Cardiac septum (tissue), 1 donor: ENCODE results near the gene MGAT5B. TPM values are rescaled to one million over a fixed set of nuclear protein-coding genes. Genes with fewer than 3 reads are reported as not detected.

Source experiments
- DNase-seq: peaks from one replicate; pipeline ENCODE4 v3.0.0-alpha.2; 2020; ENCODE audit warnings: low spot score
- intact Hi-C: fragments of 100-400 bp; cut with DNase I; formaldehyde crosslinking; loops from one replicate; pipeline ENCODE4 v1.14.0; 2022
- total RNA-seq: library from RNA; stranded (reverse); fragmentation: NEBNext Ultra II Directional; extraction: Animal tissue kit (Norgen Biotek cat#: 25700); gene quantifications from one replicate; pipeline ENCODE4 v1.2.1, GENCODE V29; 2021
- donor health status: DM: no; HTN: no; CAD: no.

MGAT5B gene
- total RNA-seq, 1 donor from 2014 or later, result 0.13 TPM

DNA sequence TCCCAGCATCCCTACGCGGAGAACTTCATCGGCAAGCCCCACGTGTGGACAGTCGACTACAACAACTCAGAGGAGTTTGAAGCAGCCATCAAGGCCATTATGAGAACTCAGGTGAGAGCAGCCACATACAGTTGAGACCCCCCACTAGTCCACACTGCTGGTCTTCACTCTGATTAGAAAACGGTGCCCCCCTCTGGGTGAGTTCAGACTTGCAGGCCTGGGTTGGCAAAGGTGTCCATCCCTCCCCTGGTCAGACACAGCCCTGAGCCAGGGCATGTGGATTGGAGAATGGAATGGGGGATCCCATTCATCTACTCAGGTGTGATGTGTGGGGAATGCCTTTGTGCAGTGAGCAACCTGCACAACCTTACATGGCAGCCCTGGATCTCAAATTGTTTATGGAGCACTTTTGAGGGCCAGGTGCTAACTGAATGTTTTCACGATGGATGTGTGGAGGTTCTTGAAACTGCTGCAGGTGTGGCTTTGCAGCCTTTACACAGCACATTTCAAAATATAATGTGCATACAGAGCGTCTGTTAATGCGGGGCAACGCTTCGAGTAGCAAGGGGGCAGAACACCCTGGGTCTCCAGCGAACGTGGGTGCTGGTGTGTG is 72.6 kb downstream of the MGAT5B start:
- intact Hi-C loops, result no loop called here
- no peak for DNase-seq

DNA sequence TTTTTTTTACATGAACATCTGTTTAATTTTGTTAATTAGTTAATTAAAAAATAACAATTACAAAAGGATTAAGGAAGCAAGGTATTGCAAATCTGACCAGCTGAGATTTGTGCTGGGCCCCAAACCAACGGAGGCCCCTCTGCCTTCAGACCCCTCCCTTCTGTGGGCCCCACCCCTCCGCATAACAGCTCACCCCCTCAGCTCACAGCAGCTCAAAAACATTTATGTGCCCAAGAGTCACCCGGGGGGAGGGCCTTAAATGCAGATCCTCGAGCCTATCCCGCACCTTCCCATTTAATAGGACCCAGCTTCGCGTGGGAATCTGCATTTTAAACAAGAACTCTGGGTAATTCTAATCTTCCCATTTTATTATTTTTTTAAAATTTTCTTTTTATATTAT is 75.0 kb downstream of the MGAT5B start:
- intact Hi-C loops, result no loop called here
- DNase-seq, result no peak

GRCh38 chr17:76943781-76944213 is 75.6 kb downstream of the MGAT5B start:
- intact Hi-C loops, result no loop called here
- no peak for DNase-seq

GRCh38 chr17:76944477-76944876 is 76.3 kb downstream of the MGAT5B start:
- intact Hi-C loops, result no loop called here
- no peak for DNase-seq

DNA sequence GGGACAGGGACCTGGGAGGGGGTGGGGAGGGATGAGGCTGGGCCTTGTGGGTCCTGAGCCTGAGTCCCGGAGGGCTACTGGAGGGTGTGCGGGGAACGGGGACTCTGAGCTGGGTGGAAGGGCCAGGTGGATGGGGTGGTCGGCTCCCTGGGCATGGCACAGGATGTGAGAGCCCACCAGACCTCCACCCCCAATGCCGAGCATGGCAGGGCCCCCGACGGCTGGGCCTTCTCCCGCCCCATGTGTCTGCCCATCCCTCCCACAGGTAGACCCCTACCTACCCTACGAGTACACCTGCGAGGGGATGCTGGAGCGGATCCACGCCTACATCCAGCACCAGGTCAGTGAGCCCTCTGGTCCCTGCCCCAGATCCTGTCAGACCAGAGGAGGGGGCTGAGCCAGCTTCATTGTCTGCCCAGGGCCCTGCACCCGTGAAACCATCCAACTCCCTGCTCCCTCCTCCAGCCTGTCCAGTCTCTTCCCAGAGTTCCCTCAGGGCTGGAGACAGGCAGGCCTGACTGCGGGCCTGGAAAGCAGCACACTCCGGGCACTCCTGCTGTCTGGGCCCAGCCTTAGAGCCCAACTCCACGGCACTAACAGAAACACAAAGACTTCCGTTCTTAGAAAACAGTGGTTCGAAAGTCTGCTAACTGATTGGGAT is 78.0 kb downstream of the MGAT5B start:
- intact Hi-C loops, result no loop called here
- no peak for DNase-seq

DNA sequence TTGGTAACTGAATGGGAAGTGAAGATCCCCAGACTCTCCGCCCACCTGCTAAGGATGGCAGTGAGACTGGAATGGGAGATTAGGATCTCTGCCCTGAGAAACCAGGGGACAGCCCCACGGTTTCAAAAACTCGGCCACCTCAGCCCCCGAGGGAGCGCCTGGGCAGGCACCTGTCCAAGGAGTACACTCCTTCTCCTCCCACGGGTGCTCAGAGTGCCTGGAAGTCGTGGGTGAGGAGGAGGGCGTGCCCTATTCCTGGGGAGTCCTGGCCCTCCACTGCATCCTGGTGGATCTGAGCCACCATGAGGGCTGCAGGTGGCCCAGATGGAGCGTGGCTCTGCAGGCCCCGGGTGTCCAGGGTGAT is 78.5 kb downstream of the MGAT5B start:
- DNase-seq, result no peak
- intact Hi-C loops, result no loop called here

GRCh38 chr17:76947309-76947708 is 79.1 kb downstream of the MGAT5B start:
- DNase-seq, result no peak
- intact Hi-C loops, result no loop called here

DNA sequence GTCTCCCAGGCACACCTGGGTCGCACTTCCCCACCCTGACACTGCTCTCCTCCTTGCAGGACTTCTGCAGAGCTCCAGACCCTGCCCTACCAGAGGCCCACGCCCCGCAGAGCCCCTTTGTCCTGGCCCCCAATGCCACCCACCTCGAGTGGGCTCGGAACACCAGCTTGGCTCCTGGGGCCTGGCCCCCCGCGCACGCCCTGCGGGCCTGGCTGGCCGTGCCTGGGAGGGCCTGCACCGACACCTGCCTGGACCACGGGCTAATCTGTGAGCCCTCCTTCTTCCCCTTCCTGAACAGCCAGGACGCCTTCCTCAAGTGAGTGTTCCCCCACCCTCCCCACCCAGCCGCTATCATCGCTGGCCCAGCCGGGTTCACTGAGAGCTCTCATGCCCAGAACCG is 79.6 kb downstream of the MGAT5B start:
- intact Hi-C loops, result no loop called here
- no peak for DNase-seq

DNA sequence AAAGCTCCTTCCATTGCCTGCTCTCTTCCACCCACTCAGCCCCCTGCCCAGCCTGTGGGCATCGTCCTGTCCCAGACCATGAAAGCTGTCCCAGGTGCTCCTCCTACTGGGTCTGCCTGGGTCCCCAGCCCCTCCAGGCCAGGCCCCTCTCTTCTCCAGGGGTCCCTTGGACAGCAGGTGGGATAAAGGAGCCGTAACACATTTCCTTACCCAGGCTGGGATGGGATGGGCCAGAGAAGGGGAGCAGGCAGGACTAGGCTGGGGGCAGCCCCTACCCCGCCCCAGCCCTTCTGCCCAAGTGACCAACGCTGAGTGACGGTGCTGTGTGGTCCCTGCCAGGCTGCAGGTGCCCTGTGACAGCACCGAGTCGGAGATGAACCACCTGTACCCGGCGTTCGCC is 80.1 kb downstream of the MGAT5B start:
- intact Hi-C loops, result no loop called here

DNA sequence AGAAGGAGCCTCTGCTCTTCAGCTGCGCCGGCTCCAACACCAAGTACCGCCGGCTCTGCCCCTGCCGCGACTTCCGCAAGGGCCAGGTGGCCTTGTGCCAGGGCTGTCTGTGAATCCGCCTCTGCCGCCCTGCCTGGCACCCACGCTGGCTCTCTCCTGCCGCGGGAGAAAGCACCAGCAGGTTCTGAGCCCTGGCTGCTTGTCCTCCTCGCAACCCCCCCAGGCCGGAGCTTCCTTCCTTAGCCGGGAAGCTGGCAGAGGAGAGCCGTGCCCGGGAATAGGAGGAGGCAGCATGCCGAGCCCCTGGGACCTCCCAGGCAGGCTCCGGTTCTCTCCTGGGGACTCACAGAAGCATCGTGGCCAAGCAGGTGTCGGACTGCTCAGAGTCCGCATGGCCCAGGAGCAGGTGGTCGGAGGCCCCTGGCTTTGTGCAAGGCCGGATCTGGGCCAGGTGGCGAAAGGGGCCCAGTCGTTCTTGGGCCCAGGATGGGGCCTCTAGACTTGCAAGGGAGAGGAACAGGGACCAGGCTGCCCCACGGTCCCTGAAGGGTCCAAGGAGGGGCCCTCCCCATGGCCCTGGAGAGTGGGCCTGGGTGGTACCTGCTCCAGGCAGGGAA is 80.6 kb downstream of the MGAT5B start:
- intact Hi-C loops, result no loop called here
- no peak for DNase-seq

More for the DNA sequence above, 80.1 kb downstream of the MGAT5B start:
- DNase-seq, result no peak

DNA sequence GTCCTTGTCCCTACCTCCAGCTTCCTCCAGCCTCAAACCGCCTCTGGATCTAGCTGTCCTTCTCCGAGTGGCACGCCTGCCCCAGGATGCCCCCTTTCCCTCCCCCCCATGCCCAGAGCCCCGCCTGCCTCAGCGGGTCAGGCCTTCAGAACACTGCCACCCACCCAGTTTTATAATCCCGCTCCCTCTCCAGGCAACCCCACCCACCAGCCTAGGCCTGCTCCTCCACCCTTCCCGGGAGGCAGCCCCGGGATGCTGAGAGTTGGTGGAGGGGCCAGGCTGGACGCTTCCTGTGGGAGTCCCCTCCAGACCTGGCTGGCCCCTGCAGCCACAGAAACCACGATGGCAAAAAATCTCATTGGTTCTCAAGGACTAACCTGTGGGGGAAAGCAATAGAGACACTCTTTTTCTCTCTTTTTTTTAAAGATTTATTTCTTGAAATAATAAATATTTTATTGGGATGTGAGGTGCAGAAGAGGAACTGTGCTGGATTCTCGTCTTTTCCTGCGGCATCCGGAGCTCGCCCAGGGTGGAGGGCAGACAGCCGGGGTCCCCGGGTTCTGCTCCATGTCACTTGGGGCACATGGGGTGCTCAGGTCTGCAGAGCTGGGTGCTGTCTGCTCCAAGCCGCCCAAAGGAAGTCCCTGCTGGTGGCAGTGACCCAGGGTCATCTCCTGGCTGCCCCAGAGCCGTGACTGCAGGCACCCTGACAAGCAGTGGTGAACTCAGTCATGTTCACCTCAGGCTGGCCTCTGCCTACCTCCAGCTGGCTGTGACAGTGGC is 81.9 kb downstream of the MGAT5B start:
- intact Hi-C loops, result no loop called here
- no peak for DNase-seq

DNA sequence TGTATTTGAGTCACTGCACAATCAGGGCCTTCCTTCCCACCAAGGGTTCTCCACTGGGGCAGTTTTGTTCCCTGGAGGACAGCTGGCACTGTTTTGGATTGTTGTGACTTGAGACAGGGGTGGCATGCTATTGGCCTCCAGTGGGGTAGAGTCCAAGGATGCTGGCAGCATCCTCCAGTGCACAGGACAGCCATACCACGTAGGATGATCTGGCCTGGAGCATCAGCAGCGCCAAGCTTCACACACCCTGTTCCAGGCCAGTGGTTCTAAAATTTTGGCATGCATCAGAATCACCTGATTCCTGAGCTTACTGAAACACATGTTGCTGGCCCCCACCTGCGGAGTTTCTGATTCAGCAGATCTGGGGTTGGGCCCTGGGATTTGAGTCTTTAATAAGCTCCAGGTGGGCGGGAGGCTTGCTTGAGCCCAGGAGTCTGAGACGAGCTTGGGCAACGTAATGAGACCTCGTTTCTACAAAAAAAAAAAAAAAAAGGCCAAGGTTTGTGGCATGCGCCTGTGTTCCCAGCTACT is 83.2 kb downstream of the MGAT5B start:
- intact Hi-C loops, result no loop called here
- DNase-seq, result no peak

DNA sequence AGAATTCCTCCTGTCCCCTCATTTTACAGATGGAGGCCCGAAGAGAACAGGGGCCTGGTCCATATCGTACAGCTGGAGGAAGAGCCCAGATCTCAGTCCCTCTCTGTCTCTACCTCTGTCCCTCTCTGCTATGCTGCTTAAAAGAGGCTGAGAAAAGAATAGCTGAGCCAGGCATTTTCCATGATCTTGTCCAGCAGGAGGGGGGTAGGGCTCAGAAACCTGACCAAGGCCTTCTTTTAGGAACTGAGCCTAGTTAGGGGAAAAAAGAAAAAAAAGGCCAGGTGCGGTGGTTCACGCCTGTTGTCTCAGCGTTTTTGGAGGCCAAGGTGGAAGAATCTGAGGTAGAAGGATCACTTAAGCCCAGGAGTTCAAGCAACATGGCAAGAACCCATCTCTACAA is 84.2 kb downstream of the MGAT5B start:
- no peak for DNase-seq
- intact Hi-C loops, result no loop called here

GRCh38 chr17:76953066-76953465 is 84.9 kb downstream of the MGAT5B start:
- no peak for DNase-seq
- intact Hi-C loops, result no loop called here

GRCh38 chr17:76953946-76954345 is 85.7 kb downstream of the MGAT5B start:
- no peak for DNase-seq
- intact Hi-C loops, result no loop called here

- no peak for DNase-seq
- intact Hi-C loops, result no loop called here
These were observed 87.0 kb downstream of the MGAT5B start for GRCh38 chr17:76955191-76955590.

- intact Hi-C loops, result no loop called here
These were observed 88.8 kb downstream of the MGAT5B start for GRCh38 chr17:76956846-76957540.

GRCh38 chr17:76957678-76958464 is 89.7 kb downstream of the MGAT5B start:
- intact Hi-C loops, result no loop called here
- DNase-seq, result no peak

More at GRCh38 chr17:76956846-76957540, 88.8 kb downstream of the MGAT5B start:
- DNase-seq, result no peak

DNA sequence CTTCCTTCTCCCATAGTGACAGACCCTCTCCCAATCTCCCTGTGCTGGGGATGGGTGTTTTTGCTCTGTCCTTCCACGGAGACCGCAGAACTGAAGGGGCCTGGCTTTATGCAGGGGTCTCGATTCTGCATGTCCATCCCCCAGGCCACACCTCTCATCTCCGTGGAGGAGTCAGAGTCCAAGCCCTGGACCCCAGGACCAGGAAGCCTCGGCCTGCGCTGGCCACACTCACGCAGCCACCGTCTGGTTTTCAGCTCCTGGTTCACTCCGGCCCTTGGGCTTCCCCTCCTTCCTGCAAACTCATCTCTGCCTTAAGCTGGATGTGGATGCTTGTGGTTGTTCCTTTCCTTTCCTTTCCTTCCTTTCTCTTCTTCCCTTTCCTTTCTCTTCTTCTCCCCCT is 90.8 kb downstream of the MGAT5B start:
- intact Hi-C loops, result no loop called here
- no peak for DNase-seq
